Right hindlimb (tissue), 1 donor: ENCODE data around the gene U2AF2.

Source experiments
- DNase-seq: peaks from one replicate; pipeline ENCODE4 v3.0.0-alpha.2; 2018

The U2AF2 gene

DNA sequence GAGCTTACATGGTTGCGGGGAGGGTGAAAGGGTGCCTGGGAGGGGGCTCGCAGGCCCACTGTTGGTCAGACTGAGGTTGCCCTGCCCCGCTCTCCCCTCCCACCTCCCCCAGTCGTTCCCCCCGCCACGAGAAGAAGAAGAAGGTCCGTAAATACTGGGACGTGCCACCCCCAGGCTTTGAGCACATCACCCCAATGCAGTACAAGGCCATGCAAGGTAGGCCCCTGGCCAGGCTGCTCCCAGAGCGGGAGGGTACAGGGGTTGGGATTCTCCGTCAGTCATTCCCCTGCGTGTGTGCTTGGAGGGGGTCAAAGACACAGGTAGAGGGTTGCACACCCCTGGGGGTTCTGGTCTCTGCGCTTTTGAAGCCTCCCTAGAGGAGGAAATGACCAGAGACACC lies 5.6 kb downstream of the U2AF2 start:
- no peak for DNase-seq

- DNase-seq, result no peak
These were observed 6.2 kb downstream of the U2AF2 start for GRCh38 chr19:55660991-55661390.

DNA sequence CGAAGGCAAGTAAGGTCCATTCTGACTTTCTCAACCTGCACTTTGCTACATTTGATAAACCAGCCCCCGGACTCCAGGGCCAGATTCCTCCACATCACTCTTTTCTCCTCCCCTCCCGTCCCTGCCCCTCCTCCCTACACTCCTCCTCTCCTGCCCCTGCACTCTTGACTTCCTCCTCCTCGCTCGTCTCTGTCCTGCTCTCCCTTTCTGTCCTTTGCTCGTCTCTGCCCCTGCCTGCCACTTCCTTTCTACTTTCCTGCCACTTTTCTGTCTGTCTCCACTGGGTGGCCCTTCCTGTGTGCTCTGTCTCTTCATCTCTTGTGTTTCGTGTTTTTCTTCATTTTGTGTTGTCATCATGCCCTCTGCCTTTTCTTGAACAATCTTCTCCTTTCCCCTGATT lies 7.0 kb downstream of the U2AF2 start:
- no peak for DNase-seq

GRCh38 chr19:55663846-55664536 lies 9.2 kb downstream of the U2AF2 start:
- no peak for DNase-seq

GRCh38 chr19:55666343-55667005 lies 11.6 kb downstream of the U2AF2 start:
- DNase-seq, result no peak

DNA sequence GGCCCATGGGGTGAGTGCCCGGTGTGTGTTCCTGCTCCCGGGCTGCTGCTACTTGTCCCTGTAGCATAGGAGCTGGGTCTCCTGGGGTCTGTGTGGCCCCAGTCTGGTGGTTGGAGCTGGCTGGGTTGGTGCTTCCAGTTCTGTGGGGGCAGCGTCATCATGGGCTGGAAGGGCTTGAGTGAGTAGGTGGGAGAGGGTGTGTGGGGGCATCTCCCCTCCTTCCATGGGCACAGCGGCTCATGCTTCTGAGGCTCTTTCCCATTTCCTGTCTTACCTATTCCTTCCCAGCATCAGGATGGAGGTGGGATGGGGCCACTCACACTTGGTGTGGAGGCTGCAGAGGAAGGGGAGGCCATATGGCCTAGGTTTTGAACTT lies 12.2 kb downstream of the U2AF2 start:
- DNase-seq, result no peak

- DNase-seq, result no peak
These were observed 12.7 kb downstream of the U2AF2 start for GRCh38 chr19:55667511-55667910.

DNA sequence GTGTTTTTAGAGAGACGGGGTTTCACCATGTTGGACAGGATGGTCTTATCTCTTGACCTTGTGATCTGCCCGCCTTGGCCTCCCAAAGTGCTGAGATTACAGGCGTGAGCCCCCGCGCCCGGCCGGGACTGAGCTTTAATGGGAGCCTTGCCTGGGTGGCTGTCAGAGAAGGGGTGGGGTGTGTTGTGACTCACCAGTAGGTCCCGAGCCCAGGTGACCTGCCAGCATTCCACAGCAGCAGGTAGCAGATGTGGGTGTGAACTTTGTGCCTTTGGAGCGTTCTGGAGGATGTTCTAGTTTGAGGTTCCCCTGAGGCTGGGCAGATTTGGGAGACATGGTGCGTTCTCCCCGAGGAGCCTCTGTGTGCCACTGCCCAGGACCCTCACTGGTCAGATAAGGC lies 13.1 kb downstream of the U2AF2 start:
- DNase-seq, result no peak

DNA sequence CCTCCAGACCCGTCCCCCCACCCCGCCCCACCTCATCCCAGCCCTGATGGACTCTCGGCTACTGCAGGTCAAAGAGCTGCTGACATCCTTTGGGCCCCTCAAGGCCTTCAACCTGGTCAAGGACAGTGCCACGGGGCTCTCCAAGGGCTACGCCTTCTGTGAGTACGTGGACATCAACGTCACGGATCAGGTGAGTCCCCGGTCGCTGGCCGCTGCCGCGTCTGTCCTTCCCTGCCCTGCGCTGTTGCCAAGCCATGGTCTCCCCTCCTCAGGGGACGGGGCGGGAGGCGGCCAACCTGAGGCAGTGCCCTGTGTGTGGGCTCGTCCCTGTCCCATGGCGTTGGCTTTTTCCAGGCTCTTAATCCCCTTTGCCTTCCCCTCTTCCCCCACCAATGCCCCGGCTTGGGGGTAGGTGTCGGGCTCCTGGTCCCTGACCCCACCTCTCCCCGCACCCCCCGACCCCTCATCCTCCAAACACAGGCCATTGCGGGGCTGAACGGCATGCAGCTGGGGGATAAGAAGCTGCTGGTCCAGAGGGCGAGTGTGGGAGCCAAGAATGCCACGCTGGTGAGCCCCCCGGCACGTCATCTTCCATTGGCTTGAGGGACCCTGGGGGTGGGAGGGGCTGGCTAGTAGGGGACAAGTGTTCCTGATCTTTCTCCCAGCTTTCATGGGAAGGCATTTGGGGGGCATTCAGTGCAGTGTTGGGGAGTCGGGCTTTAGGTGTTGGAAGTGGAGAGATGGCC lies 13.9 kb downstream of the U2AF2 start:
- no peak for DNase-seq

- no peak for DNase-seq
These were observed 14.8 kb downstream of the U2AF2 start for GRCh38 chr19:55669418-55670279.

- no peak for DNase-seq
These were observed 15.6 kb downstream of the U2AF2 start for GRCh38 chr19:55670280-55671053.

DNA sequence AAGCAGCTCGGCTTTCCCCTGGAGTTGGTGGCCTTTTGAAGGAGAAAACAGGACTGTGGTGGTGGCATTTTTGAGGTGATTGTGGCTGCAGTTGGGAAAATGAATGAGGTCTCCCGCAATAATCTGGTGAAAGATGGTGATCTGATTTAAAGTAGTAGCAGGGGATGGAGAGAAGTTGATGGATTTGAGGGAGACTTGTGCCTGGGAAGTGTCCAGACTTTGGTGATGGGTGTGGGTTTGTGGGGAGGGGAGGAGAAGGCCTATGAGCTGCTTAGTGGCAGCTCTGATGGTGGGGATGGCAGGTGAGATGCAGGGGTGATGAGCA lies 16.2 kb downstream of the U2AF2 start:
- no peak for DNase-seq

DNA sequence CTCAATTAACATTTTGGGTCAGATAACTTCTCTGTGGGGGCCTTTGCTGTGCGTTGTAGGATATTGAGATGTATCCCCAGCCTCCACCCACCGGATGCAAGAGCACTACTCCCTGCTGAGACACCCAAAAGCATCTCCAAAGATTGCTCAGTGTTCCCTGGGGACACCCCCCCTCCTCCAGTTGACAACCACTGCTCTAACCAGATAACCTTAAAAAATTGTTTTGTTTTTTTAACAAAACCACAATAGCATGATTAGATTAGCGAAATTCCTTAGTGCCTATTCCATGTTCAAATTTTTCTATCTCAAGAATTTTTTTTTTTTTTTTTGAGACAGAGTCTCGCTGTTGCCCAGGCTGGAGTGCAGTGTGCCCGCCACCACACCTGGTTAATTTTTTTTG lies 17.6 kb downstream of the U2AF2 start:
- DNase-seq, result no peak

- DNase-seq, result no peak
These were observed 18.6 kb downstream of the U2AF2 start for GRCh38 chr19:55673465-55673864.

- no peak for DNase-seq
These were observed 19.1 kb downstream of the U2AF2 start for GRCh38 chr19:55673889-55674288.

DNA sequence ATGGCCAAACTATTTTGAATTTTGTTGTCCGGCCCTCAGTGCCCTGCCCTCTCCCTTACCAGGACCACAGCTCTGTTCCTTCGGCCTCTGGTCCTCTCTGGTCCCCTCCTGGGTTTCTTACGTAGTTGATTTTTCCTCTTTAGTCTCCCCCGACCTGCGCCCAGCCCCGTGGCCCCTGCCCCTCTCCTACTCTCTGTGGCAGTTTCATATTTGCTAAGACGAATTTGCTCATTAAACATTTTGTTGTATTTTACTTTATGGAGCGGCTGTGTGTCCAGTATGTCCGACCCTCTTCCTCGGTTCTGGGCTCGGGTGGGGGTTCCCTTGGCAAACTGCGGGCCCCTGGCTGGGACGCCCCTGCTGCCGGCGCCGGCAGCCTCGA lies 19.6 kb downstream of the U2AF2 start:
- DNase-seq, result no peak

GRCh38 chr19:55674841-55675660 lies 20.2 kb downstream of the U2AF2 start, which contains the start of gene EPN1:
EPN1 (plus strand) TSS chr19:55675226; CDS start chr19:55678628, 3,402 bp downstream.
- peak; percentile 97 for DNase-seq

- DNase-seq, result no peak
These were observed 21.0 kb downstream of the U2AF2 start for GRCh38 chr19:55675661-55676354.

DNA sequence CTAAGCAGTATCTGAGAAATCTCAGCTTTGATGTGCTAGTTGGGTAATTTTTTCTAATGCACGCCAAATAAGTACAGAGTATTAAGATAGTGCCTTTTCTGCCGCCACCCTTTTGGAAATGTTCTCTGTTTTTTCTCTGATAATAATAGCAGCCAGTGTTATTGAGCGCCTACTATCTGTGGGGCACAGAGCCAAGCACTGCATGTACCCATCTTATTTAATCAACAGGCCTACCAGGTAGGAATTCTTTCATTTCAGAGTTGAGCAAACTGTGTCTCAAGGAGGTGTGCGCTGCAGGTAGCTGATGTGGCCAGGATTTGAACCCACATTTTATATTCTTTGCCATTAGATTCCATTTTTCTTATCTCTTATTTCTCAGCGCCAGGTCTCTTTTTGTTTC lies 21.5 kb downstream of the U2AF2 start:
- no peak for DNase-seq

- no peak for DNase-seq
These were observed 22.2 kb downstream of the U2AF2 start for GRCh38 chr19:55676889-55677505.
